Measurements from ENCODE around the gene MERTK.
A peak's percentile ranks its signal among the peaks of the same experiment; 100 is the strongest.
"Not testable (repeated sequence)": the region's sequence is repeated elsewhere in the genome, so short reads cannot be mapped to it uniquely, and the experiment has no call there.

MERTK gene

DNA sequence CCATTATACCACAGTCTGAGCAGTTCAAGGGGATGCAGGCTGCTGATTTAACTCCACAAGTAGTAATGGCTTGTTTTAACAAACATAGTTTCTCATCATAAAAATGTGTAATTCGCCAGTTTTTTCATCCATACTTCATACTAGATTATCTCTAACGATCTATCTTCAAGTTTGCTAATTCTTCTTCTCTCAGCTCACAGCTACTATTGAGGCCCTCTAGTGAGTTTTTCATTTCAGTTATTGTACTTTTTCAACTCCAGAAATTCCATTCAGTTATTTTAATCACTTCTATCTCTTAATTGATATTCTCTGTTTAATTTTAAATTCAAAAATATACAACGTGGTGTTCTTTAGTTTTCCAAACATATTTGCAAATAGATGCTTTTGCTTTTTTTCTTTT is 136.5 kb downstream of the MERTK start:
- DNase-seq (ENCODE audit: extremely low read depth in 1 of 2, low read depth in 1 of 2), result no peak

DNA sequence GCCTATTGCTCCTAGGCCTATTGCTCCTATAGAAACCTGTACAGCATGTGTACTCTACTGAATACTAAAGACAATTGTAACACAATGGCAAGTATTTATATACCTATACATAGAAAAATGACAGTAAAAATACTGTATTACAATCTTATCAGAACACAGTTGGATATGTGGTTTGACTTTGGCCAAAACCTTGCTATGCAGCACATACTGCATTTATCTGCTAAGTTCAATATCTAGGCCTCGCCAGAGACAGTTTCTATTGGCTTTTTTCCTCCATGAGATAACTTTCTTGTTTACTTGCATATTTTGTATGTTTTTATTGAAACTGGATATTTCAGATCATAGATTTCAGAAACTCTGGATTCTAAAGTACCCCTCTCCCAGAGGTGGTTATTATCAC is 137.4 kb downstream of the MERTK start:
- DNase-seq (ENCODE audit: extremely low read depth in 1 of 2, low read depth in 1 of 2), result no peak

DNA sequence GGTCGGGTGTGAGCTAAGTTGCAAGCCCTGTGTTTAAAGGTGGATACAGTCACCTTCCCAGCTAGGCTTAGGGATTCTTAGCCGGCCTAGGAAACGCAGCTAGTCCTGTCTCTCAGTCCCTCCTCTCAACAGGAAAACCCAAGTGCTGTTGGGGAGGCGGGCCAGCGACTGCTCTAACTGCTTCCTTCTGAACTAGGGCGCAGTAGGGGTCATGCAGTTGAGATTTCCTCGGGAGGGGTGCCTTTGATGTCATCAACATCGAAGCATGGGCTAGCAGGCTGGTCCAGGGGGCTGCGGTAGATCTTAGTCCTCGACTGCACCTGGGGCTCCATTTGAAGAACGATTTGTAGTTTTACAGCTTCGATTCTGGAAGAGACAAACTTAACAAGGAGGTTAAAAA is 141.1 kb downstream of the MERTK start:
- DNase-seq (ENCODE audit: extremely low read depth in 1 of 2, low read depth in 1 of 2), result not testable (repeated sequence)

GRCh38 chr2:112040066-112040465 is 141.7 kb downstream of the MERTK start:
- not testable (repeated sequence) for DNase-seq (ENCODE audit: extremely low read depth in 1 of 2, low read depth in 1 of 2)

DNA sequence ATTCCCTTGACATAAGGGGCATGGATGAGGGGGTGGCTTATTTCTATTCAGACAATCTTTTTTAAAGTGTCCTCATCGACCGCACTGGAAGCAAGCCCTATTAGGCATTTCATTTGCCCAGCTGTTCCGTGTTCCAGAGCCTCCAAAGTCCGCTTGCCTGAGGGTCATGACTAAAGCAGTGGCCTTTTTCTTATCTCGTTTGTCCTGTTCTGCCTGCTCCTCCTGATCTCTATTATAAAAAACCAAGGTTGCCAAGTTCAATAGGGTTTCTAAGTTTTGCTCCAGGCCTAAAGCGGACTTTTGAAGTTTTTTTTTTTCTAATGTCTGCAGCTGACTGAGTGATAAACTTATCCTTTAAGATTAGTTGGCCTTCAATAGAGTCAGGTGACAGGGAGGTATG is 143.1 kb downstream of the MERTK start:
- DNase-seq (ENCODE audit: extremely low read depth in 1 of 2, low read depth in 1 of 2), result not testable (repeated sequence)

DNA sequence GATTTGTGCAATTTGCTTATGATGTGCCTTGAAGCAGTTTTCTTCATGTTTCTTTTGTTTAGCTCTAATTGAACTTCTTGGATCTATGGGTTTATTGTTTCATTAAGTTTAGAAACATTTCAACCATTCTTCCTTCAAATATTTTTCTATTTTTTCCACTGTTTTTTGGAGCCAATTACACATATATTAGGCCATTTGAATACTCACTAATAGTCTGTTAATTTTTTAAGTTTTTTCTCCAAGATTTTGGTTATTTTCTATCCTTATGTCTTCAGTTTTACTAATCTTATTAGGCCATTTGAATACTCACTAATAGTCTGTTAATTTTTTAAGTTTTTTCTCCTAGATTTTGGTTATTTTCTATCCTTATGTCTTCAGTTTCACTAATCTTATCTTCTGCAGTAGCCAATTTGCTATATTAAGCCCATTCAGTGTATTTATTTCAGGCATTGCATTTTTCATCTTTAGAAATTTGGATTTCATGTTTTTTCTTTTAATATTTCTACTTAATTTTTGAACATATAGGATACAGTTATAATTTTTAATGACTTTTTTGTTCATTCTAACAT is 147.1 kb downstream of the MERTK start:
- no peak for DNase-seq (ENCODE audit: extremely low read depth in 1 of 2, low read depth in 1 of 2)

- DNase-seq (ENCODE audit: extremely low read depth in 1 of 2, low read depth in 1 of 2), result no peak
Observed at GRCh38 chr2:112046231-112046630, 147.8 kb downstream of the MERTK start.

DNA sequence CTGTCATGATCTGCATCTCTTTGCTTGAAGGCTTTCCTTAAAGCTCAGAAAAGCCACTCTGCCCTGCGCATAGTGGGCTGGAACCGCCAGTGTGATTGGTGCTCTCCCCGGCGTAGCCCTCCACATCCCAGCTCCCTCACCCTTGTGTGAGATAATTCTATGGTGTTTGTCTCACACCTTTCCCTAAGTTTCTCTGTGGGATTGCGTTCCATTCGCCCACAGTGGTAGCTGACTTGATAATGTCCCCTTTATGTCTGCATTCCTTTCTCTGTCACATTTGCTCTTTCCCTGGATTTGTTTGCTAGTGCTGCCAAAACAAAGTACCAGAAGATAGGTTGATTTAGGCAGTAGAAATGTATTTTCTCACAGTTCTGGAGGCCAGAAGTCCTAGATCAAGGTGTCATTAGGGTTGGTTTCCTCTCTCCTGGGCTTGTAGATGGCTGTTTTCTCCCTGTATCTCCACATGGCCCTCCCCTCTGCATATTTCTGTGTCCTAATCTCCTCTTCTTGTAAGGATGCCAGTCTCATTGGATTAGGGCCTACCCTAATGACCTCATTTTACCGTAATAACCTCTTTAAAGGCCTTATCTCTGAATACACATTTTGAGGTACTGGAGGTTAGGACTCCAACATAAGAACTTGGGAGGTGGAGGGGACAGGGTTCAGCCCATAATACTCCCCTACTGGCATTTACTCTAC is 149.3 kb downstream of the MERTK start:
- DNase-seq (ENCODE audit: extremely low read depth in 1 of 2, low read depth in 1 of 2), result no peak

- DNase-seq (ENCODE audit: extremely low read depth in 1 of 2, low read depth in 1 of 2), result no peak
Observed at GRCh38 chr2:112048236-112048592, 149.8 kb downstream of the MERTK start.

GRCh38 chr2:112048887-112049286 is 150.5 kb downstream of the MERTK start:
- DNase-seq (ENCODE audit: extremely low read depth in 1 of 2, low read depth in 1 of 2), result no peak

GRCh38 chr2:112050316-112050715 is 151.9 kb downstream of the MERTK start:
- no peak for DNase-seq (ENCODE audit: extremely low read depth in 1 of 2, low read depth in 1 of 2)

- peak; percentile 91 to 97 for DNase-seq (ENCODE audit: extremely low read depth in 1 of 2, low read depth in 1 of 2)
Observed at GRCh38 chr2:112053917-112054846, 155.8 kb downstream of the MERTK start.

DNA sequence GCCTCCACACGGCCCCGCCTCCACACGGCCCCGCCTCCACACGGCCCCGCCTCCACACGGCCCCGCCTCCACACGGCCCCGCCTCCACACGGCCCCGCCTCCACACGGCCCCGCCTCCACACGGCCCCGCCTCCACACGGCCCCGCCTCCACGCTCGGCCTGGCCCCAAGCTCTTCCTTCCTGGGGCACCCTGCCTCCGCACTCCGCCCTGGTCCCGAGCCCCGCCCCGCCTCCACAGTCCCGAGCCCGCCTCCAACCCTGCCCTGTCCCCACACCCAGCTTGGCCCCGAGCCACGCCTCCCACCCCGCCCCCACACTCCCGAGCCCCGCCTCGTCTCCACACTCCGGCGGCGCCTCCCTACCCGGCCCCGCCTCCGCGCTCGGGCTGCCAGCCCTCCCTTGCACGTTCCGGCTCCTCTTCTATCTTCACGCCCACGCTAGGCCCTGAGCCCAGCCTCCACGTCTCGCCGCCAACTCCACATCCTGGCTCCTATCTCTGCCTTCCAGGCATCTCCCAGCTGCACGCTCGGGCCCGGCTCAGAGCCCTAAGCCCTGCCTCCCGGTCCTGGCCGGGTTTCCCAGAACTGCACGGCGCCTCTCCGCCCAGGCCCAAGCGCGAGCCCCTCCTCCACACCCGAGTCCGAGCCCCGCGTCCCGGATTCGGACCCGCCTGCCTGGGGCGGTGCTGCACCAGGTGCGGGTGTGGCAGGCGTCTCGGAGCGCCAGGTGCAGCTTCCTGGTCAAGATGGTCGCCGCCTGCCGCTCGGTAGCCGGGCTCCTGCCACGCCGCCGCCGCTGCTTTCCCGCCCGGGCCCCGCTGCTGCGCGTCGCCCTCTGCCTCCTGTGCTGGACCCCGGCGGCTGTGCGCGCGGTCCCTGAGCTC is 156.7 kb downstream of the MERTK start, which contains the start of gene TMEM87B:
Gene TMEM87B, plus strand, starts transcription at position 423 of the 883 bp plus-strand sequence. Its CDS starts 323 bp downstream, at position 746.
- DNase-seq (ENCODE audit: extremely low read depth in 1 of 2, low read depth in 1 of 2), result peak; percentile 96

- DNase-seq (ENCODE audit: extremely low read depth in 1 of 2, low read depth in 1 of 2), result no peak
Observed at GRCh38 chr2:112055730-112056625, 157.6 kb downstream of the MERTK start.

GRCh38 chr2:112056626-112056987 is 158.2 kb downstream of the MERTK start:
- no peak for DNase-seq (ENCODE audit: extremely low read depth in 1 of 2, low read depth in 1 of 2)

GRCh38 chr2:112059671-112060070 is 161.3 kb downstream of the MERTK start:
- DNase-seq (ENCODE audit: extremely low read depth in 1 of 2, low read depth in 1 of 2), result no peak

DNA sequence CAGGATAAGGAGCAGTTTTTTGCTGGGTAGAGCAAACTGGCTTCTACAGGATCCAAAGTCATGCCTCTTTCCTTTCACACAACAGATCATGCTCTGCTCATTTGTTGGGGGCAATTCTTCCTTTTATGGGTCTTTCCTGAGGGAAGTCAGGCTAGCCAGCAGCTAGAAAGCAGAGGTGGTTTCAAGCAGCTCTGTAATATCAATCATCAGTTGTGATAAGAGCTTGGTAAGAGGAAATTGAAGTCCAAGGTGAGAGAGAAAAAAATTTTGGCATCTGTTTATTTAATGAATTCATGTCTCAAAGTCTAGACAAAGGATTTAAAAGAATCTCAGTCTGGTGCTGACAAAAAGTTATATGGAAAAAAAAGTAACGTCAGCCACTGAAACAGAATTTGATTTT is 162.9 kb downstream of the MERTK start:
- DNase-seq (ENCODE audit: extremely low read depth in 1 of 2, low read depth in 1 of 2), result no peak

DNA sequence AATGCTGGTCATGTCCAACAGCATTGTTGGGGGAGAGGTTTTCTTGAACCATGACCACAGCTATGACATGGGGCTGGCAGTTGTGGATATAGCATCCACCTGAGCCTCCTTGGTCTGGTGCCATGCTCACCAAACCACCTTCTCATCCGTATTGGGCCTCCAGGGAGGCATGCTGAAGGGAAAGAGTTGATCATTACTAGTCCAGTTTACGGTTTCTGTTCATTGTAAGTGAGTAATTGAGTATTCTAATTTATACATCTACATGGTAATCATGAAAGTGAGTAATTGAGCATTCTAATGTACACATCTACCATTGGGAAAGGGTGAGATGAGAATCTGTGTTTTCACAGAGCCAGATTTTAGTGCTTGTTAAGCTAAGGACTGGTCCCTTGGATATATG is 163.4 kb downstream of the MERTK start:
- no peak for DNase-seq (ENCODE audit: extremely low read depth in 1 of 2, low read depth in 1 of 2)

DNA sequence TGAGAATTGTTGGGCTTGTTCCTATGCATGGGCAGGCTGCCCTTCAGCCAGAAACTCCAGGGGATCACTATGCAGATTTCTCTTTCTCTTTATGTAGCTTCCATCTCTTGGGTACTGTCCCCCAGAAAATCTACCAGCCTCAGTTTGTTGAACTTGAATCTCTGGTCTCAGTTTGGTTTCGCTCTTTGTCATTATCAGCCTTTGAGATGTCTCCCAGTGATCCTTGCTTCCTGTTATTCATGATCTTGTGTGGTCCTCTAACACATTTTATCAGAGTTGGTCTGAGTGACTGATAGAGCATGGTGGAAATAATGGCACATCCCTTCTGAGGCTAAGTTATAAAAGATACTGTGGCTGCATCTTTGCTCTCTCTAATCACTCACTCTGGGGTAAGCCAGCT is 164.5 kb downstream of the MERTK start:
- no peak for DNase-seq (ENCODE audit: extremely low read depth in 1 of 2, low read depth in 1 of 2)

GRCh38 chr2:112065486-112065885 is 167.1 kb downstream of the MERTK start:
- DNase-seq (ENCODE audit: extremely low read depth in 1 of 2, low read depth in 1 of 2), result no peak
